GM12874 (cell line): ENCODE results near the gene GRWD1.

ENCODE experiments used
- TF ChIP-seq, protein P1 (sequence below): IDR thresholded peaks from 2 replicates; pipeline ENCODE4 v1.5.1; 2011; ENCODE audit warnings: low read depth, mild to moderate bottlenecking, control low read depth, low read length, moderate library complexity; ENCODE audit not compliant: insufficient read depth

Gene GRWD1

DNA sequence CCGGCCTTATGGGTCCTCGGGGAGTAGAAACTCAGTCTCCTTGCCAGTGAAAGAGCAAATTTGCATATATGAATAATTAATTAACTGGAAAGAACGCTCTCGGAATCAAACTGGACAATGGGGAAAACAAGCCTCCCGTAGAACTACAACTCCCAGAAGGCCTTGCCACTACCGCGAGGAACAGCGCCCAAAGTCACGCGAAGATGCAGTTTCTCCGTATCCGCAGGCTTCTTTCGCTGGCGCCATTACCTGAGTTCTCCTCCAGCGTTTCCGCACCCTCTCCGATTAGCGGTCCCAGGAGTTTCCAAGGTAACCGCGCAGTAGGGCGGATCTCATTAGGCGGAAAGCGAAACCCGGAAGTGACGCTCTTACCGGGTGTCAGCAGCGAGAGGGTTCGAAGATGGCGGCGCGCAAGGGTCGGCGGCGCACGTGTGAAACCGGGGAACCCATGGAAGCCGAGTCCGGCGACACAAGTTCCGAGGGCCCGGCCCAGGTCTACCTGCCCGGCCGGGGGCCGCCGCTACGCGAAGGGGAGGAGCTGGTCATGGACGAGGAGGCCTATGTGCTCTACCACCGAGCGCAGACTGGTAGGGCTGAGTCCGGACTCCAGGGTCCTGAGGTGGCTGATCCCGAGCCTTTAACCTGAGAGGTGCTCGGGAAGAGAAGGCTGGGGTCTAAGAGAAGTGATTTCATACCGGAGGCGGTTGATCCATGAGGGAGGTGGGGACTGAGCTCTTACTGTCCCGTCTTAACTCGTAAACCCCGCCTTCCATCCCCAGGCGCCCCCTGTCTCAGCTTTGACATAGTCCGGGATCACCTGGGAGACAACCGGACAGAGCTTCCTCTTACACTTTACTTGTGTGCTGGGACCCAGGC, at the start of gene GRWD1:
TSS of gene GRWD1 (plus strand) at position 378 of the 876 bp plus-strand sequence. CDS start at position 401, 23 bp downstream.
- TF ChIP-seq, protein P1, sequence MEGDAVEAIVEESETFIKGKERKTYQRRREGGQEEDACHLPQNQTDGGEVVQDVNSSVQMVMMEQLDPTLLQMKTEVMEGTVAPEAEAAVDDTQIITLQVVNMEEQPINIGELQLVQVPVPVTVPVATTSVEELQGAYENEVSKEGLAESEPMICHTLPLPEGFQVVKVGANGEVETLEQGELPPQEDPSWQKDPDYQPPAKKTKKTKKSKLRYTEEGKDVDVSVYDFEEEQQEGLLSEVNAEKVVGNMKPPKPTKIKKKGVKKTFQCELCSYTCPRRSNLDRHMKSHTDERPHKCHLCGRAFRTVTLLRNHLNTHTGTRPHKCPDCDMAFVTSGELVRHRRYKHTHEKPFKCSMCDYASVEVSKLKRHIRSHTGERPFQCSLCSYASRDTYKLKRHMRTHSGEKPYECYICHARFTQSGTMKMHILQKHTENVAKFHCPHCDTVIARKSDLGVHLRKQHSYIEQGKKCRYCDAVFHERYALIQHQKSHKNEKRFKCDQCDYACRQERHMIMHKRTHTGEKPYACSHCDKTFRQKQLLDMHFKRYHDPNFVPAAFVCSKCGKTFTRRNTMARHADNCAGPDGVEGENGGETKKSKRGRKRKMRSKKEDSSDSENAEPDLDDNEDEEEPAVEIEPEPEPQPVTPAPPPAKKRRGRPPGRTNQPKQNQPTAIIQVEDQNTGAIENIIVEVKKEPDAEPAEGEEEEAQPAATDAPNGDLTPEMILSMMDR = no peak

DNA sequence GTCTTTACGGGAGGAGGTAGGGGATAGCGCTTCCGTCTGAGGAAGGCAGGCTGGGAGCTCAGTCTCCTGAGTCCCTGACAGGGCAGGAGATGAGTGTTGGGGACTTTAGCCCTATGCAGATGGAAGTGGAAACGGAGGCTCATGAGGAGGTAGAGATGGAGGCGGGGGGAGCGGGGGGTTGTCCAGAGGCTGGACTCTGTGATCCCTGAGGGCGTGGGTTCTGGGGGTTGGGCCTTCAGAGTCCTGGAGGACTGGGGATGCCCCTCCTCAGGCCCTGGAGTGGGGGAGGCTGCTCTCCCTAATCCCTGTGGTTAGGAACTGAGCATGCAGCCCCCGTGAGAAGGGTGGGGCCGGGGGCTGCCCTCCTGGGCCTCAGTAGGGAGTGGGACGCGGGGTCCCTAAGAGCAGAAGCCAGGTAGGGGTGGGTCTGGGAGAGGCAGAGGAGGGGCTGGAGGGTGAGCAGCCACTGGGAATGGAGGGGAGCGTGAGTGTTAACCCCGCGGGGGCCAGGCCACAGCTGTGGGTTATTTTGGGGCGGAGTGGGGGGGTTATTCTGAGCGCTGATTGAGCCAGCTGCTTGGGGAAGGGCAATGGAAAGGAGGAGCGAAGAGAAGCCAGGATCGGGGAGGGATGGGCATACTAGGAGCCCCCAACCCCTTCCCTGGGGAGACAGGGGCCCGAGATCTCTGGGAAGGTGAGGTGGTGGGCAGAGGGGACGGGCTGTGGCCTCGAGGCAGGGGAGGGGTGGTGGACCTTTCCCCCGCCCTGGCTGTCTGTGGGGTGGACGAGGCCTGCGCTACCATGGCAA, 49.6 kb upstream of the GRWD1 start:
- TF ChIP-seq, protein P1 = no peak

DNA sequence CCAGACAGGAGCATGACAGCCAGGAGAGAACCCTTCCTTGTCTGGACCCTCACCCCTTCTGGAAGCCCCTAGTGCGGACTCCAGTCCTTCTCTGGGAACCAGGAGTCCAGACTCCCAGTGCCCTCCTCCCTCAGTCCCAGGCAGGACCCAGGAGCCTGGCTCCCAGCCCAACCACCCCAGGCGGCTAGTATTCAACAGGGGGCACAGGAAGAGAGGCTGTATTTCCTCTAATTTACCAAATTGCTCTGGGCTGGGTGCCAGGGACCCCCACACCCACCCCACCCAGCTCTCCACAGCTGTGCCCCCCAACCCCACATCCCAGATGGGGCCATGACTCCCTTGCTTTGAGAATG, 49.0 kb upstream of the GRWD1 start:
- TF ChIP-seq, protein P1 = no peak

DNA sequence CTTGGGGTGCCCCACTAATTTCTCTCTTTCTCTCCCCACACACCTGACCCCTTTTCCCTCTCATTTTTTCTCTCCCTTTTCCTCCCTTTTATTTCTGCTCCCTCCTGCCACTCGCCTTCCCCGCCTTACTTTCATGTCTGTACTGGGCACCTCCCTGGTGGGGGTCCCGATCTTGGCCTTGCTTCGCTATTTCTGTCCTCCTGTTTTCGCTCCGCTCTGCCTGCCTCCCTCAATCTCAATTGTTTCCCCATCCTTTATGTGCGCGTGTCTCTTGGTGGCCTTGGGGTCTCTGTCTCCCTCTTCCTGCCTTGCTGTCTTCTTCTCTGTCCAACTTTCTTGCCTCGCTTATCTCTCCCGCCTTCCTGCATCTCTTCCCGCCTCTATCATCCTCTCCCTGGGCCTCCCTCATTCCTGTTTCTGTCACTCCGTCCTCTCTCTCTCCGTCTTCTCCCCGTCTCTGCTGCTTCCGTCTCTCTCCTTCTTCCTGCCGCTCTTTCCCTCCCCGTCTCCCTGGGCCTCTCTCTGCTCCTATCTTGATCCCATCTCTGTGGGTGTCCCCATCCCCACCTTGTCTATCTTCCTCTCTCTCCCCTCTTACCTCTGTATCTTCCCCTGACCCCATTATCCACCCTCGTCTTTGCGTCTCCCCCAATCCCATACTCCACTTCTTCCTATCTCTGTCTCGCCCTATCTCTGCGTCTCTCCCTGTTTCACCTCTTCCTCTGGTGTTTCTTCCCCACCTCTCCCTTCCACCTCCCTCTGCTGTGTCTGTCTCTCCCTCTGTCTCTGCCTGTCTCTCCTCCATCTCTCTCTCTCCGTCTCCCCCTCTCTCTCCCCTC, 48.3 kb upstream of the GRWD1 start:
- TF ChIP-seq, protein P1 = no peak

DNA sequence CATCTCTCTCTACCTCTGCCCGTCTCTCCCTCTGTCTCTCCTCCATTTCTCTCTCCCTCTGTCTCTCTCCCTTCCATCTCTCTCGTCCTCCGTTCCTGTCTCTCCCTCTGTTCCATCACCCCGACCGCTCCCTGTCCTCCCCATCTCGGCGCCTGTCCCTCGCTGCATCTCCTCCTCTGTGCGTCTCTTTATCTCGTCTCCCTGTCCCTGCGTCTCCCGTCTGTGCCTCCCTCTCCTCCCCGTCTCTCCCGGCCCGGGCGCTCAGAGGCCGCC, 47.7 kb upstream of the GRWD1 start:
- TF ChIP-seq, protein P1 = no peak

DNA sequence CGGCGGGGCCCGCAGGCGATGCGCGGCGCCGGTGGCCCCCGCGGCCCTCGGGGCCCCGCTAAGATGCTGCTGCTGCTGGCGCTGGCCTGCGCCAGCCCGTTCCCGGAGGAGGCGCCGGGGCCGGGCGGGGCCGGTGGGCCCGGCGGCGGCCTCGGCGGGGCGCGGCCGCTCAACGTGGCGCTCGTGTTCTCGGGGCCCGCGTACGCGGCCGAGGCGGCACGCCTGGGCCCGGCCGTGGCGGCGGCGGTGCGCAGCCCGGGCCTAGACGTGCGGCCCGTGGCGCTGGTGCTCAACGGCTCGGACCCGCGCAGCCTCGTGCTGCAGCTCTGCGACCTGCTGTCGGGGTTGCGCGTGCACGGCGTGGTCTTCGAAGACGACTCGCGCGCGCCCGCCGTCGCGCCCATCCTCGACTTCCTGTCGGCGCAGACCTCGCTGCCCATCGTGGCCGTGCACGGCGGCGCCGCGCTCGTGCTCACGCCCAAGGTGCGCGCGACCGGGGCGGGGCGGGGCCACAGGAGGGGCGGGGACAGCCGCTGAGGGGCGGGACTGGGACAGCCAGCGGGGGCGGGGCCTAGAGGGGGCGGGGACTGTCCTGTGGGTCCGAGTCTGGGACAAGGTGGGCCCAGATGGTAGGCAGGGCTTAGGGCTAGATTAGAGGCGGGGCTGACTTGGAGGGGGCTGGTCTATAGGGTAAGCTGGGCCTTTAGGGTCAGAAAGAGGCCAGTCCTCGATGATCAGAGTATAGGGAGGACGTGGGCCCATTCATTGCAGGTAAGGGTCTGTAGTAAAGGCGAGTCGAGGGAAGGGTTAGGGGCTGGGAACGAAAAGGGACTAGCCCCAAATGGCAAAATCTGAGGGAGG, 47.2 kb upstream of the GRWD1 start:
- TF ChIP-seq, protein P1 = no peak
